Measurements from ENCODE around the gene ANP32E.
"Not testable (repeated sequence)": the region's sequence is repeated elsewhere in the genome, so short reads cannot be mapped to it uniquely, and the experiment has no call there.

The ANP32E gene

DNA sequence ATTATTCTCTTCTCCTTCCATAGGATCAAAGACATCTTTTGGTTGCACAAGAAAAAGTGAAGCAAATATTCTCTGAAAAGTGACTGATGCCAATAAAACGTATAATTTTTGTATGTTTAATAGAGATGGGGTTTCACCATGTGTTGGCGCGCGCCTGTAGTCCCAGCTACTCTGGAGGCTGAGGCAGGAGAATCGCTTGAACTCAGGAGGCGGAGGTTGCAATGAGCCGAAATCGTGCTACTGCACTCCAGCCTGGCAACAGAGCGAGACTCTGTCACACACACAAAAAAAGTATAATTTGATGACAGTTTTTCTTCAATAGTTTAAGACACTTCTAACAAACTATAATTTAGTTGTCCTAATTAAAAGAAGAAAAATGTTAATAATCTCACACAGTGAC lies 23.8 kb downstream of the ANP32E start:
- DNase-seq = no peak

DNA sequence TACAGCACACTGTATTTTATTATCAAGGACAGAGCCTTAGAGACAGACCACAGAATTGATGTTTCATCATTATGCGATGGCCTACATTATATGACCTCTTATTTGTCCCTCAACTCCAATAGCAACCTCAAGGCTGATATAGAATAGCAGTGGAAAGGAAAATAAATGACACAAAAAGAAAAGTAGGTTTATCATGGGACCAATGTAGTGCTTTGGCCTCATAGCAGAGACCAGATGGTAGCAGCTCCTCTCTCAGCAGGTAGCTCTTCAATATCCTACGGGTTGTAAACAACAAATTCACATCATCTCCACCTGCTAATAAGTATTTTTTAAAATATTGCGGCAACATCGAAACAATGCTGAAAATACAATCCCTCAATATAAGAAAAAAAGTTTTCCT lies 25.2 kb downstream of the ANP32E start:
- DNase-seq = no peak

DNA sequence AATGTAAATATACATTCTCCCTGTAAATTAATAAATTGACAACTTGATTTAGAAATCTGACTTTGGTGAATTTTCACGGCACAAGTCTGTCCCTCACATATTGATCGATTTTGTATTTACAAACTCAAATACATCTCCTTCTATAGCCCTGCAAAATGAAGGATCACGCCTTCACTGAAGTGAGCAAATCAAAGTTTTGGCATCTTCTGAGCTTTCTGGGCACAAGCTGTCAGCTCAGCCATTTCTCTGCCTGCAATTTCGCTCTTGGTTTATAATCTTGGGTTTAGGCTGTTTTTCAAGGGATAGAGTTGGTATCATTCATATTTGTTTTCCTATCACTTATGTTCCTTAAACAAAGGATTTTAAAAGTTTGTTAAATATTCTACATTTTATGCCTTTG lies 25.8 kb downstream of the ANP32E start:
- DNase-seq = no peak

DNA sequence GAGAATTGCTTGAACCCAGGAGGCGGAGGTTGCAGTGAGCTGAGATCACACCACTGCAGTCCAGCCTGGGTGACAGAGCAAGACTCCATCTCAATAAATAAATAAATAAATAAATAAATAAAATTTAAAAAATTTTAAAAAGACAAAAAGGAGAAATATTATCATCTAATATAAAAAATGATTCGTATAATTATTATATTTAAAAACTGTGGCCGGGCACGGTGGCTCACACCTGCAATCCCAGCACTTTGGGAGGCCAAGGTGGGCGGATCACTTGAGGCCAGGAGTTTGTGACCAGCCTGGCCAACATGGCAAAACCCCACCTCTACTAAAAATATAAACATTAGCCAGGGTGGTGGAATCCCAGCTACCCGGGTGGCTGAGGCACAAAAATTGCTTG lies 27.5 kb downstream of the ANP32E start:
- DNase-seq = not testable (repeated sequence)

DNA sequence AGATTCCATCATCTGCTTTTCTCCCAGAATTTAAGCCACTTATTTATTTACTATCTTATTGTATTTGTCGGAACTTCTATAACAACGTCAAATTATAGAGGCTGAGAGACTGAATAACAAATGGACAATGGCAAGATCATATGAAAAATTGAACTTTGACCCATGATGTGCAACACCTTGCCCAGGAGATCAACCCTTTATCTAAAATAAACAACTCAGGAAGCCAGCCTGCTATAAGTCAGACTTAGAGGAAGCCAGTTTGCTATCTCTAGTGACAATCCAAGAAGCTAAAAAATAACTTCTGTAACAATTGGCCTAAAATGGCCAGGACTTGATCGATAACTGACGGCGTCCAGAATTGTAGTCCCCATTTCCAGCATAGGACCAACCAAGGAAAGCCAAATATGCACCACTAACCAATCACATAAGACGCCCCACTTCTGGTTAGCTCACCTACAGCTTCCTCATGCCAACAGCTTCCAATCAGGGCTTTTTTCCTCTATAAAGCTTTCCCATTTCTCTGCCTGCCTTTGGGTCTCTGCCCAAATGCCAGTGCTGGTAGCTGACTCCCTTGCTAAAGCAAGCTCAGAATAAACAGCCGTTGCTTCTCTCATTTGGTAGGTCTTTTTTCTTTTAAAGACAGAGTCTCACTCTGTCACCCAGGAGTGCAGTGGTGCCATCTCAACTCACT lies 28.5 kb downstream of the ANP32E start:
- no peak for DNase-seq

DNA sequence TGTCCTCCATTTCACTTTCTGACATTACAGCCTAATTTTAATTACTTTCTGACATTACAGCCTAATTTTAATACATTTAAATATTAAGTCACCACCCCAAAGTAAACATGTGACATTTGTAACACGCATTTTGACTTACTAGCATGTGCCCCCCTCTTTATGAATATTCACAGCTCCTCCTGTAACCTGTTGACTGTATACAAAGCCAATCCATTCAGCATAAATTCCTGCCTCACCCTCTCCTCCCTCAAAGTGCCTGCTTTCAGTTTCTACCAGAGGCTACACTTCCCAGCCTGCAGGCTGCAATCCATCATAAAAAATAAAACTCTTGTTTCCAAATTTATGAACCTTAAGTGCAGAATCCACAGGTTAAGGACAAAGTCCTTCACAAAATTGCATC lies 39.5 kb downstream of the ANP32E start:
- DNase-seq = no peak

DNA sequence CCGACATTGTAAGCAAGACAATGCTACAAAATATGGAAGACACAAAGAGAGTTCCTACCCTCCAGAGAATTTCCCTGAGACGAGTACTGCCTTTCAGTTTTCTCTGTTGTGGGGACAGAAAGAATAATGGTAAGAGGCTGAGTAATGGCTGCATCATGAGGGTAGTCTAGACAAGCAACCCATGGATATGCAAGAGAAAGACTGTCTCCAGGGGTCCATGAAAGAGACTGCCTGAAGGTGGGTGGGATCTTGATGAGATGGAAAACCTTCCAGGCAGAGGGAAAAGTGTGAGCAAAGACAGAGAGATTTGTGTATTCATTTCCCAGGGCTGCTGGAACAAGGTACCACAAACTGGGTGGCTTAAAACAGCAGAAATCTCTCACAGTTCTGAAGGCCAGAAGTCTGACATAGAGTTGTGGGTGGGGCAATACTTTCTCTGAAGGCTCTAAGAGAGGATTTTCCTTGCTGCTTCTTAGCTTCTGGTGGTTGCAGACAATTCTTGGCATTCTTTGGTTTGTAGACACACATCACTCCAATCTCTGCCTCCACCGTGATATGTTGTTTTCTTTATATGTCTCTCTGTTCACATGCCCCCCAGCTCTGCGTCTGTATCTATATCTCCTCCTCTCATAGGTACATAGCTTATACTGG lies 41.4 kb downstream of the ANP32E start:
- no peak for DNase-seq

DNA sequence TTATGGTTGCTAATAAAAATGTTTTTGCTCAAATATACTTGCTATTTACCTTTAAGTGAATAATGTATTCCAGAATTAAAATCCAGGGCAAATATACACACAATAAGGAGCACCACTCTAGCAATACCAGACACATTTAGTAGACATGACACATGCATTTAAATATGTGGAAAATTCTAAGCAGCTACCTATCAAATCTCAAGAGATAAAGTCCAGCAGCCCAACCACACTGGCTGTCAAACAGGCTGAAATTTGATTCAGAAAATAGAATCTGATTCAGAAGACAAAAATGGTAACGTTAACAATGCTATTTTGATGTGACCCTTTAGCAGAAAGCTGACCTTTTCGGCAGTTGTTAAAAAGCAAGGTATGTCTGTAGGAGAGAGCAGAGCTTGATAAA lies 43.9 kb downstream of the ANP32E start:
- no peak for DNase-seq

DNA sequence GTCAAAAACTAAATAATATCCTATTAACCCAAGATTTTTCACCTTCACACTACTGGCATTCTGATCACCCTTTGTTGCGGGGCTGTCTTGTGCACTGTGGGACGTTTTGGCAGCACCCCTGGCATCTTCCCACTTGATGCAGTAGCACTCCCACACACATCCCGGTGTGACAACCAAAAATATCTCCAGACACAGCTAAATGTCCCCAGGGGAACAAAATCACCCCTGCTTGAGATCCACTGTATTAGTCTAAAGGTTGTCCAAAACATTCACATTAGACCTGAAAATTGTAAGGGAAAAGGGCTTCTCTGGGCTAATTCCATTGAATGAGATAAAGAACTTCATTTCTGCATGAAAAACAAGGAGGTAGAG lies 48.4 kb downstream of the ANP32E start:
- no peak for DNase-seq

DNA sequence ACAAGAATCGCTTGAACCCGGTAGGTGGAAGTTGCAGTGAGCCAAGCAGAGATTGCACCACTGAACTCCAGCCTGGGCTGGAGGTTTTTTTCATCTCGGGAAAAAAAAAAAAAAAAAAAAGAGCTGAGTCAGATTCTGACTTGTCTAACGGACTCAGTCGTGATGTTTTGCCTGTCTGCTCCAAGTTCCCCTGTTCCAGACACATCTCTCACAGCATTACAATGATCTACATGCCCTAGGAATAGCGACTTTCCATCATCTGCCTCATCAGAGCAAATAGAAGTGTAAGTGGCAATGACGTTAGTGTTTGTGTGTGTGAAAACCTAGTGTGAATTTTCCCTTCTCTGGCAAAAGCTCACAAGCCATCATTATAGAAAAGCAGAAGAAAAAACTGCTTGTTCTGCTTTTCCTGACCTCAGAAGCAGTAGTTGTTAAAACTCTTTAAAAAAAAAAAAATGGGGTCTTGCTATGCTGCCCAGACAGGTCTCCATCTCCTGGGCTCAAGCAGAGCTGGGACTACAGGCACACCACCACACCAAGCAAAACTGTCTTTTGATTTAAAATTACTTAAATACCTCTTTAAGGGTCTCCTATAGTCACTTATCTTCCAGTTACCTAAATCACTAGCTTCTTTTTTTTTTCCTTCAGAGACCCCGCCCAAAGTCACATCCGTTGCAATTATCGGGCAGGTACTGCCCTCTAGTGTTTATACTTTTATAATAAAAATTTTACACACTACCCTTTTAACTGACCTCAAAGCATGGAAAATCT lies 48.9 kb downstream of the ANP32E start:
- DNase-seq = peak; percentile 62

DNA sequence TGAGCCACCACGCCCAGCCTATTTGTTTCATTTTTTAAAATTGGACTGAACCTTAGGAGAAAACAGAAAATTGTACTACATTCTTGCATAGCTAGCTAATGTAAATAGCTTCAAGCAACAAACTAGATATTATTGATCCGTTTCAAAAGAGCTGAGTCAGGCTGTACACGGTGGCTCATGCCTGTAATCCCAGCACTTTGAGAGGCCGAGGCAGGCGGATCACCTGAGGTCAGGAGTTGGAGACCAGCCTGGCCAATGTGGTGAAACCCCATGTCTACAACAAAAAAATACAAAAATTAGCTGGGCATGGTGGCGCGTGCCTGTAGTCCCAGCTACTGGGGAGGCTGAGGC lies 49.5 kb downstream of the ANP32E start:
- not testable (repeated sequence) for DNase-seq

DNA sequence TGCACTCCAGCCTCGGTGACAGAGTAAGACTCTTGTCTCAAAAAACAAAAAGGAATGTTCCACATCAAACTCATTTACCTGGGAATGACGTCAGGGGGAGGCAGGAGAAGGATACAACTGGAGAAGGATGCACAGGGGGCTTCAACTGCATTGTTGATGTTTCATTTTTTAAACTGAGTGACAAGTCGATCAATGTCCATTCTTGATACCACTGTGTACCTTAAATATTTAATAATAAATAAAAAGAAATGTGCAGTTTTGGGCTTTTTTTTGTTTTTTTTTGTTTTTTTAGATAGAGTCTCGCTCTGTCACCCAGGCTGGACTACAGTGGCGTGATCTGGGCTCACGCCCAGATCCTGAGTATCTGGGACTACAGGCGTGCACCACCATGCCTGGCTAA lies 50.4 kb downstream of the ANP32E start:
- no peak for DNase-seq

DNA sequence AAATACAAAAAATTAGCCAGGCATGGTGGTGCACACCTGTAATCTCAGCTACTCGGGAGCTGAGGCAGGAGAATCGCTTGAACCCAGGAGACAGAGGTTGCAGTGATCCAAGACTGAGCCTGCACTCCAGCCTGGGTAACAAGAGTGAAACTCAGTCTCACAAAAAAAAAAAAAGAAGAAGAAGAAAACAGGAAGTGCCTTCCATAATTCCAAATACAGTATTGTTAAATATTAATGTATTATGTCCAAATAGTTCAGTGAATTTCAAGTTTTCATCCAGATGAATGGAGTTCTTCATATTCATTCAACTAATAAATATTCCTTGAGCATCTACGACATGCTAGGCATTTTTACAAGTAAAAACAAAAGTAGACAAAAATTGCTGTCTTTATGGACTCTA lies 52.9 kb downstream of the ANP32E start:
- DNase-seq = no peak

DNA sequence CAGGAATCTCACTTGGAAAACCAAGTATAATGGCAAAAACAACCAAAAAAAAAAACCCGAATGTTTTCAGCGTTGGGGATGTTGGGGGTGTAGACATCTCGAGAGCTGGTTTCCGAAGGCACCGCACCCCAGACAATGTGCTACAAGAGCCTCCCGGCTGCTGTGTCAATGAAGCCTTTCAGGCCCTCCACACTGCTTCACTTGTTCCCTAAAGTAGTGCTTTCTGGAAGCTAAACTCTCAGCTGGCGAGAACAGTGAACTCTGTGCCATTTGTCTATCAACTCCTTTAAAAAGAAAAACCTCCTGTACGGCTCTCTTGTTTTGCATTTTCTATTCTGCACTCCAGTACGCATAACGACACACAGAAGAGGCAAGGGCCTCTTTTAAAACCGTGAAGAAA lies 53.7 kb downstream of the ANP32E start:
- no peak for DNase-seq

DNA sequence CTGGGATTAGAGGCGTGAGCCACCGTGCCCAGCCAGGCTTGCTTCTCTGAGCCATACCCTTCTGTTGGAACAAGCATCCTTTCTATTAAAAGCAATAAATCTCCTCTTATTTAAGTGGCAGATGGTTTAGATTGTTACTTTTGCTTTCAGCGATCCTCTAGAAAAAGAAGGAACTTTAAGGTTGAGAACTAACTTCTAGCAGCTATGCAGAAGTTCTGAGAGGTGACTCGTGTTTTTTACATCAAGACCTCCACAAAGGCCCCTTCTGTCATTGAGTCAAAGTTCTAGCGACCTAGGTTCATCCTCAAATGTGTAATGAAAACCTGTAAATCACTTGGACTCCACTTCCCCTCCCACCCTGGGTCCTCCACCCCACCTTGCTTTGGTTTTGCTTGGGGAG lies 55.4 kb downstream of the ANP32E start:
- no peak for DNase-seq

DNA sequence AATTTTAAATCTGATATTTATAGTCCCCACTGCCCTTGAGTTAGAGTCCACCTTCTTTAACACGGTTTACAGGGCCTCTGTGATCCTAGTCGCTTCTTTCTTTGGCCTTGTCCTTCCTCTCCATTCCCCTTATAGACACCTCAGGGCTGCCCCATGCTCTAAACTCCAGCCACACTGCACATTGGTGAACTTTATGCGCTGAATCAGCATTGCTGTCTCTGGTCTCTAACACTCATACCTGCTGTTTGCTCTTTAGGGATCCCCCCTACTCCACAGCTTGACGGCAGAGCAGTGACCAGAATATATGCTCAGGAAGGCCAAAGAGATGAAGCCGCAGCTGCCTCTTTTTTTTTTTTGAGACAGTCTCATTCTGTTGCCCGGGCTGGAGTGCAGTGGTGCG lies 56.0 kb downstream of the ANP32E start:
- no peak for DNase-seq

DNA sequence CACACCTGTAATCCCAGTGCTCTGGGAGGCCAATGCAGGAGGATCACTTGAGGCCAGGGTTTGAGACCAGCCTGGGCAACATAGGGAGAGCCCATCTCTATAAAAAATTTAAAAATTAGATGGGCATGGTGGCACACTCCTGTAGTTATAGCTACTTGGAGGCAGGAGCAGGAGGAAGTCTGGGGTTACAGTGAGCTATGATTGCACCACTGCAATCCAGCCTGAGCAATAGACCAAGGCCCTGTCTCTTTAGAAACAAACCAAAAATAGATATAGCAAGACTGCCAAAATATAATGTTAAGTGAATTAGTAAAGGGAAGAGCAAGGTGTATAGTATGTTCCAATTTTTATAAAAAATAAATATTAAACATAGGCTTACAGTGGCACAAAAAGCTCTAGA lies 57.4 kb downstream of the ANP32E start:
- DNase-seq = no peak

DNA sequence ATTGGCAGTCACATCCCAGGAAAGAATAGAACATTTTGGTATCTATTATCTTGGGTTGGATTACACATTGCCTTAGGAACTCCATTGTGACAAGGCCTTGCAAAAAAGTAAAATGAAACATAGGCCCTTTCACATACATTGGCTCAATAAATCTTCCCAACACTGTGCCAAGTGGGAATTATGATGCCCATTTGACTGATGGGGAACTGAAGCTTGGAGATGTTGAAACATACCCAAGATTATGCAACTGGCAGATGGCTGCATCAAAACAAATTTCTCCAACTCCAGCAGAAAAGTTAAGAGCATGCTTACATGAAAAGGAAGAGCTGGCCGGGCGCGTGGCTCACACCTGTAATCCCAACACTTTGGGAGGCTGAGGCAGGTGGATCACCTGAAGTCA lies 59.3 kb downstream of the ANP32E start:
- DNase-seq = no peak

DNA sequence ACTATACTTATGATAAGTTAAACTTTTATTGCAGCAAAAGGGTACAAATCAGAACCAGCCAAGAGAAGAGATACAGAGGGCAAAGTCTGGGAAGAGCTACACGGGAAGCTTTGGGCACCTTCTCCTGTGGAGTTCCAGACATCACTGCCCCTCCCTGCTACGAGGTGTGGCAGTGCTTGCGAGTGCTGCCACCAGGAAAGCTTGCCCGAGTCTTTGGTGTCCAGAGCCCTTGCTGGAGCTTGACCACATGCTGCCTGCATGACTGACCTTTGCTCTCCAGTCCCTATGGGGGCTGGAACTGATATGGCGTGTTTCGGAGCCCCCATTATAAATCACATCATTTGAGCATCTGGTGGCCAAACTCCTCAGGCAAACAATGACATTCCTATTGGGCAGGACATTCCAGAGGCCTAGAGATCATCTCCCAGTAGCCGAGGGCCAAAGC lies 62.7 kb downstream of the ANP32E start:
- no peak for DNase-seq

DNA sequence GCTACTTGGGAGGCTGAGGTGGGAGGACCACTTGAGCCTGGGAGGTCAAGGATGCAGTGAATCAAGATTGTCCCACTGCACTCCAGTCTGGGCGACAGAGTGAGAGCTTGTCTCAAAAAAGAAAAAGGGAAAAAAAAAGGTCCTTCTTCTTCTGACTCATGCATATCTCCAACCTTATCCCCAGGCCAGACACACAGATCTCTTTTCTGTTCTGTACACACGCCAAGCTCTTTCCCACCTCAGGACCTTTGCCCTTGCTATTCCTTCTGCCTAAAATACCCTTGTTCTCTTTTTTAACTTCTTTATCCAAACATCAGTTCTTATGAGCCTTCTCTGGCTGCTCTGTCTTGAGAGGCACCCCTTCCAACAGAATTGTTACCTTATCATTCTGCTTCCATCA lies 64.1 kb downstream of the ANP32E start:
- no peak for DNase-seq

DNA sequence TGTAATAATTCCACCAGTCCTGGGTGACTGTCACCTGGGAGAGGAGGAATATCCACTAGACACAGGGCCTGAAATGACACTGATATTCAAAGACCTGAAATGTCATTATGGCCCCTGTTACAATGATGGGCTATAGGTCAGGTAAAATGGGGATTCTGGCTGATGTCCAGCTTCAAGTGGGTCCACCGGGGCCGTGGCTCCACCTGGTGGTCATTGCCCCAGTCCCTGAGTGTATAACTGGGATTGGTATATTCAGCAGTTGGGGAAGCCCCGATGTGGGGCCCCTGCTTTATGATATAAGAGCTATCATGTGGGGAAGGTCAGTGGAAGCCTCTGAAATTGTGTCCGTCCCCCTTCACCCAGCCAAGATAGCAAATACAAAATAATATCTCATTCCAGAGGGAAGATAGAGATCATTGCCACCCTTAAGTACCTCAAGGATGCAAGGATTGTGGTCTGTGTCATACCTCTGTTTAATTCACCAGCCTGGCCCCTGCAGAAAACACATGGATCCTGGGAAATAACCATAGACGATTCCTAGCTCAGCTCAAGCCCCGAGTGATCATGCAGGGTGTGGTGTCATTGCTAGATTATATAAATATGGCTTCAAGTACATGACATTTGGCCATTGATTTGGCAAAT lies 66.8 kb downstream of the ANP32E start:
- DNase-seq = peak; percentile 61
